ENCODE measurements around the gene KCNK3. TPM values are rescaled to one million over a fixed set of nuclear protein-coding genes. Genes with fewer than 3 reads are reported as not detected.
"Not testable (repeated sequence)": the region's sequence is repeated elsewhere in the genome, so short reads cannot be mapped to it uniquely, and the experiment has no call there.

The KCNK3 gene
- total RNA-seq, 2 experiments from 2014 or later = not detected

DNA sequence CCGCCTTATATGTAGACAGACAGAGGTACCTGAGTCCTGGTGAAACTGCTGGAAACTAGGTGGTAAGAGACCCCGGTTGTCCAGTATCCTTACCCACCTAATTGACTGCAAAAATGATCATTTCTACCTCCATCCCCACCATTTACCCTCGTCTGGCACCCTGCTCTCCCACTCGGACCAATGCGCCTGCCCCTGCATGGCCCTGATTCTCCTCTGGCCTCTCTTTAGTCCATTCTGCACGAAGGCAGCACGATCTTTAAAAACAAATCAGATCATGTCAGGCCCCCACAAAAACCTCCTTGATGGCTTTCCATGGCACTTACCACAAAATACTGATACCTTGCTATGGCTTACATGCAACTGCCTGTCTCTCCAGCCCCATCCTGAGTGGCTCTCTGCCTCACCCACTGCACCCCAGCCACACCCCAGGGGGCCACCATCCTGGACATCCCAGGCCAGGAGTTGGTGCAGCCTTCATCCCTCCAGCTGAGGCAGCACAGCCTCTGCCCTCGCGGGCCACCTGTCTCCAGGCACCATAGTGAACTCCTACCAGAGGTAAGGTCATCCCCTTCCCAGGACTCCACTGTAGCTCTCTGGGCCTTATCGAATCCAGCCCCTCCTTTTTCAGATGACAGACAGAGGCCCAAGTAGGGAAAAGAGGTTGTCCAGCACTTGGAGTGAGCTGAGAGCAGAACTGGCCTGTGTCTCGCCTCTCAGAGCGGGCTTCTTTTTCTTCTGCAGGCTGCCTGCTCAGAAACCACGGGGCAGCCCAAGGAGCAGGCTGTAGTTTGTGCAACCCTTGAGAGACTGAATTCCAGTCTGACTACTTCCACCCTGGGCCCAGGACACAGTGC is 39.1 kb upstream of the KCNK3 start:
- POLR2A ChIA-PET = no interaction called here

DNA sequence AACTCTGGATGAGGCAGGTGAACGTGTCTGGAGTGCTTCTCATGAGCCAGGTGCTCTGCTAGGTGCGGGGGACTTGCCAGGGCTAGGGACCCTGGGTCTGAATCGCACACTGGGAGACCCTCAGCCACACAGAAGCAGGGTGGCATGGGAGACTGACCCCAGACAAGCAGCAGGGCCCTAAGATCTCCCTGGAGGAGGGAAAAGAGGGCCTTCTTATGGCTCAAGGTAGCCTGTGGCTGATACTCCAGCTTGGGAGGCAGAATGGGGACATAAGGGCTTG is 38.5 kb upstream of the KCNK3 start:
- POLR2A ChIA-PET = no interaction called here
- Mint-ChIP-seq H3K9me3 (peaks cover under 1% of the 10 kb centered on the region), H3K4me3 (no peak overlapping the region), H3K4me1 (no peaks in the 10 kb centered on the region), H3K36me3 (ENCODE audit: low read depth) (no peaks in the 10 kb centered on the region), H3K27ac (no peak overlapping the region), H3K27me3 (peaks cover 2% of the 10 kb centered on the region)
- CTCF ChIA-PET = interaction anchor here (0.9 kb wide), 1 partner anchor 76 kb away, joined by 3 read pairs; no protein-coding TSS in a partner anchor
- DNase-seq = no peak

More for the DNA sequence above, 39.1 kb upstream of the KCNK3 start:
- Mint-ChIP-seq H3K4me3 (no peak overlapping the region), H3K27ac (no peak overlapping the region), H3K36me3 (ENCODE audit: low read depth) (no peaks in the 10 kb centered on the region), H3K27me3 (peaks cover 2% of the 10 kb centered on the region), H3K4me1 (no peaks in the 10 kb centered on the region), H3K9me3 (no peaks in the 10 kb centered on the region)
- DNase-seq = no peak
- CTCF ChIA-PET = no interaction called here

- H3K27ac Mint-ChIP-seq; H3K36me3 Mint-ChIP-seq (ENCODE audit: low read depth); CTCF ChIA-PET; H3K4me1 Mint-ChIP-seq; H3K4me3 Mint-ChIP-seq; H3K9me3 Mint-ChIP-seq; H3K27me3 Mint-ChIP-seq; DNase-seq; POLR2A ChIA-PET: not testable (repeated sequence)
Measured at GRCh38 chr2:26655120-26655519, 37.4 kb upstream of the KCNK3 start.

- no peak for DNase-seq
Measured at GRCh38 chr2:26655611-26656195, 36.8 kb upstream of the KCNK3 start.

DNA sequence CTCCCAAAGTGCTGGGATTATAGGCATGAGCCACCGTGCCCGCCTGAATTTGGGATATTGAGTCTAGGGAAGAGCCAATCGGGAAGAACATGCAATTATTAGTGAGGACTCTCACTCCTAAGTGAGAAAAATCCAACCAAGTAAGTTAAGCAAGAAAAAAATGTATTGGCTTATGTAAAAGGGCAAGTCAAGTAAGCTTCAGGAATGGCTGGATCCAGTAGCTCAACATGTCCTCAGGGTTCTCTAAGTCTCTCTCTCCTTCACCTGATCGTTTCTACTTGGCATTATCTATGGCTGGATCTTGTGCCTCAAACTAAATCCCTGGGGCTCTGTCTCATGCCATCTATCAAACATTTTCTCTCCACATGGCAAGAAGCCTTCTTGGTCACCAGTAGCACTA is 35.3 kb upstream of the KCNK3 start:
- no peak for DNase-seq
- ChIA-PET CTCF (interaction anchor here (1.2 kb wide), 2 partner anchors 10 to 19 kb away, joined by 3 read pairs; no protein-coding TSS in a partner anchor), POLR2A (no interaction called here)
- no peaks in the 10 kb centered on the region for H3K36me3 Mint-ChIP-seq (ENCODE audit: low read depth)
- no peak overlapping the region for H3K4me3 Mint-ChIP-seq
- no peaks in the 10 kb centered on the region for H3K4me1 Mint-ChIP-seq
- no peak overlapping the region for H3K27ac Mint-ChIP-seq
- peaks cover 9% of the 10 kb centered on the region for H3K27me3 Mint-ChIP-seq
- H3K9me3 Mint-ChIP-seq = peaks cover 11% of the 10 kb centered on the region

More at GRCh38 chr2:26655611-26656195, 36.8 kb upstream of the KCNK3 start:
- Mint-ChIP-seq H3K9me3 (peaks cover 11% of the 10 kb centered on the region), H3K36me3 (ENCODE audit: low read depth) (no peaks in the 10 kb centered on the region), H3K27me3 (peaks cover 9% of the 10 kb centered on the region), H3K4me1 (no peaks in the 10 kb centered on the region), H3K4me3 (no peak overlapping the region), H3K27ac (no peak overlapping the region)
- CTCF ChIA-PET = interaction anchor here (1.2 kb wide), 1 partner anchor 18 kb away, joined by 3 read pairs; no protein-coding TSS in a partner anchor
- POLR2A ChIA-PET = no interaction called here

DNA sequence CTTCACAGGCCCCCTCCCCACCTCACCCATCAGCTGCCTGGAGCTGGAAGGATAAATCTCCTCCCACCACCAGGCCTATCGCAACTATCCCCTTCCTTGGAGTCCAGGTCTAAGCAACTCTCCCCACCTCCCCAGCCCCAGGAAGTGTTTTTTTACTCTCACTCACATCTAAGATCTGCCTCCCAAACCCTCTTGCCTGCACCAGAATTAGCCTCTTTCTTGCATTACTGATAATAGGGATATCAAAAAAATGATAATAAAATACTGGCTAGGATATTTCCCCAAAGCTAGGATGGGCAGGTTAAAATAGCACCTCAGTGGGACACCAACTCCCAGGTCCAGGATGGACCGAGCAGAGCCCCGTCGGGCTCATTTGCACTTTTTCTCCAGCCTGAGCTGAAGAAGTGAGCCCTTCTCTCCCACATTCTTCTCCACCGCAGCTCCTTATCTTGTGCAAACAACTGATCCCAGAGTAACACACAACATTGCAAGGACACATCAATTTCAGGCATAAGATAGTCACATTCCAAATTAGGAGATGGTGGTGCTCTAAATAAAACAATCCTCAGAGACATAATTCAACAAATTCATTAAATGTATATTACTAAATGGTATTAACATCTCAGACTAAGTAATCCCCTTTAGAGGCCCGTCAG is 33.7 kb upstream of the KCNK3 start:
- Mint-ChIP-seq H3K4me1 (no peaks in the 10 kb centered on the region), H3K9me3 (peaks cover 11% of the 10 kb centered on the region), H3K27ac (no peak overlapping the region), H3K27me3 (peaks cover 9% of the 10 kb centered on the region), H3K4me3 (no peak overlapping the region), H3K36me3 (ENCODE audit: low read depth) (no peaks in the 10 kb centered on the region)
- ChIA-PET POLR2A (no interaction called here), CTCF (no interaction called here)
- DNase-seq = no peak

GRCh38 chr2:26660363-26660962 is 32.1 kb upstream of the KCNK3 start:
- Mint-ChIP-seq H3K4me3 (no peak overlapping the region), H3K4me1 (no peaks in the 10 kb centered on the region), H3K36me3 (ENCODE audit: low read depth) (no peaks in the 10 kb centered on the region), H3K9me3 (peaks cover 11% of the 10 kb centered on the region), H3K27ac (no peak overlapping the region), H3K27me3 (peaks cover 13% of the 10 kb centered on the region)
- ChIA-PET CTCF (interaction anchor here (0.6 kb wide), 1 partner anchor 16 kb away, joined by 3 read pairs; no protein-coding TSS in a partner anchor), POLR2A (interaction anchor here (0.6 kb wide), 1 partner anchor 28 kb away, joined by 3 read pairs; no protein-coding TSS in a partner anchor)
- DNase-seq = no peak

DNA sequence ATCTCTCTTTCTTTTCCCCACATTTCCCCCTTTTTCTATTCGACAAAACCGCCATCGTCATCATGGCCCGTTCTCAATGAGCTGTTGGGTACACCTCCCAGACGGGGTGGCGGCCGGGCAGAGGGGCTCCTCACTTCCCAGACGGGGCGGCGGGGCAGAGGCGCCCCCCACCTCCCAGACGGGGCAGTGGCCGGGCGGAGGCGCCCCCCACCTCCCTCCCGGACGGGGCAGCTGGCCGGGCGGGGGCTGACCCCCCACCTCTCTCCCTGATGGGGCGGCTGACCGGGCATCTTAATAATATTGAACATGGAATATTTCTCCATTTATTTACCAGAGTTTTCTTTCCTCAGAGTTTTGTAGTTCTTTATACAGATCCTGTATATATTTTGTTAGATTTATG is 27.2 kb upstream of the KCNK3 start:
- H3K36me3 Mint-ChIP-seq (ENCODE audit: low read depth); H3K4me1 Mint-ChIP-seq; H3K9me3 Mint-ChIP-seq; POLR2A ChIA-PET; H3K27ac Mint-ChIP-seq; CTCF ChIA-PET; H3K4me3 Mint-ChIP-seq; DNase-seq: not testable (repeated sequence)
- H3K27me3 Mint-ChIP-seq = peaks cover 23% of the 10 kb centered on the region

GRCh38 chr2:26666671-26667070 is 25.9 kb upstream of the KCNK3 start:
- Mint-ChIP-seq H3K4me1 (no peaks in the 10 kb centered on the region), H3K9me3 (no peaks in the 10 kb centered on the region), H3K36me3 (ENCODE audit: low read depth) (no peaks in the 10 kb centered on the region), H3K4me3 (no peak overlapping the region), H3K27me3 (peaks cover 18% of the 10 kb centered on the region), H3K27ac (no peak overlapping the region)
- no peak for DNase-seq
- POLR2A ChIA-PET = no interaction called here
- CTCF ChIA-PET = interaction anchor here (1.0 kb wide), 1 partner anchor 179 kb away, joined by 3 read pairs; no protein-coding TSS in a partner anchor

- Mint-ChIP-seq H3K27ac (no peak overlapping the region), H3K27me3 (peaks cover 21% of the 10 kb centered on the region), H3K36me3 (ENCODE audit: low read depth) (no peaks in the 10 kb centered on the region), H3K4me1 (no peaks in the 10 kb centered on the region), H3K4me3 (no peak overlapping the region), H3K9me3 (no peaks in the 10 kb centered on the region)
- POLR2A ChIA-PET = no interaction called here
- no peak for DNase-seq
- CTCF ChIA-PET = no interaction called here
Measured at GRCh38 chr2:26668041-26668440, 24.5 kb upstream of the KCNK3 start.

DNA sequence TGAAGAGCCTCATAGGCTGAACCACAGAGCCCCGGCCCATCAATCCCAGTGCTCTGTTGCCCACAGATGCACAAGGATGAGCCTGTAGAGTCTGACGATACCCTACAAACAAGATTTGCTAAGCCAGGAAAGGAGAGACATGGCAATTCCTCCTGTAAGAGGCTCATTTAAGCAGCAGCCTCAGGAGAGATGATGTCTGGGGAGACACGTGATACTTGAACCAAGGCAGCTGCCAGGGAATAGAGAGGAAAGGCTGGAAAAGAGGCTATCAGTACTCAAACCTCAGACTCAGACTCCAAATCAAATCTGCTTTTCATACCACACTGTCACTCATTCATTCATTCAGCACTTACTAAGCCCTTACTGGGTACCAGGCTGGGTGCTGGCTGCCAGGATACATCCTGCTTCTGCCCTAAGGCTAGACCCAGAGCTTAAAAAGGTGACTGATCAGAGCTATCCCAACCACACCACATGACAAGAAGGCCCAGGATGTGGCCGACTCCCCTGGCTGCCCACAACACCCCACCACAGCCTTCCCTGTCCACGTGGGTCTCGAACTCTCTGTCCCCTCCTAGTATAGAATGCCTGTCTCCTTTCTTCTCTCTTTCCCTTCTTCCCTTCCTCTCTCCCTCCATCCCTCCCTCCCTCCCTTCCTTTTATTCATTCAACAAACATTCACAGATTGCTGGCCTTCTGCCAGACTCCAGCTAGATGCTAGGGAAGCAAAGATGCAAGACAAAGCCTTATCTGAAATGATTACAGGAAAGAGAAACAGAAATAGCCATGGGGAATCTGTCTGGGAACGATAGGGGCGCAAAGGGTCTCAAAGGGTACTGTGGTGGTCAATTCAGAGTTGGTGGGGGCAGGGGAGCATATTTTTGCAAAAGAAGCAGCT is 23.4 kb upstream of the KCNK3 start:
- Mint-ChIP-seq H3K4me1 (no peaks in the 10 kb centered on the region), H3K27me3 (peaks cover 23% of the 10 kb centered on the region), H3K9me3 (no peaks in the 10 kb centered on the region), H3K27ac (no peak overlapping the region), H3K4me3 (no peak overlapping the region), H3K36me3 (ENCODE audit: low read depth) (no peaks in the 10 kb centered on the region)
- no peak for DNase-seq
- CTCF ChIA-PET = no interaction called here
- POLR2A ChIA-PET = no interaction called here

DNA sequence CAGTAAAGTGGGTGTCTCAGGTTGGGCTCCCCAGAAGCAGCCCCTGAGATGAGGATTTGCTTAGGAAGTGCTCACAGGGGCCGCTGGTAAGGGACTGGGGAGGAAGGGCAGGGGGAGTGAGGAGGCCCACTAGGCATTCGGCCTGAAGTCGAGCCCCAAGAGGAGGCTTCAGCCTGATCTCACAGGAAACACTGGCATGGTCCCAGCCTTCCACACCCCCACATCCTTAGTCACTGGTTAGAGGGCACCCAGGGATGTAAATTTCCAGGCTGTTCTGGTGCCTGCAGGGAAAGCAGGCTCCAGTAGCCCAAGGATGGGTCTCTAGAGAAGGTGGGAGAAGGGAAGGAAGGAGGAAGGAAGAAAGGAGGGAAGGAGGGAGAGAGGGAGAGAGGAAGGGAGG is 22.4 kb upstream of the KCNK3 start:
- no peak overlapping the region for H3K27ac Mint-ChIP-seq
- no peaks in the 10 kb centered on the region for H3K4me1 Mint-ChIP-seq
- ChIA-PET POLR2A (no interaction called here), CTCF (no interaction called here)
- H3K36me3 Mint-ChIP-seq (ENCODE audit: low read depth) = no peaks in the 10 kb centered on the region
- no peak overlapping the region for H3K4me3 Mint-ChIP-seq
- no peak for DNase-seq
- peaks cover 19% of the 10 kb centered on the region for H3K27me3 Mint-ChIP-seq
- no peaks in the 10 kb centered on the region for H3K9me3 Mint-ChIP-seq

All from activated CD4-positive, alpha-beta T cell treated with anti-CD3 and anti-CD28 coated beads, Interleukin-2, amount 10 ng/mL, durations not matched to agents 7 days and 5 days (primary cell).